ENCODE measurements around the gene AKT2.
"Not testable (repeated sequence)": the region's sequence is repeated elsewhere in the genome, so short reads cannot be mapped to it uniquely, and the experiment has no call there.

Gene AKT2

GRCh38 chr19:40284501-40285352 is at the start of gene AKT2:
AKT2 (minus strand) TSS chr19:40285345; CDS start chr19:40265267, 20,078 bp downstream.
- peak; percentile 72 for DNase-seq

- DNase-seq = not testable (repeated sequence)
Observed at GRCh38 chr19:40333083-40333482, 47.9 kb upstream of the AKT2 start.

GRCh38 chr19:40332669-40333068 is 47.5 kb upstream of the AKT2 start:
- DNase-seq = no peak

- no peak for DNase-seq
Observed at GRCh38 chr19:40331052-40331451, 45.9 kb upstream of the AKT2 start.

- DNase-seq = no peak
Observed at GRCh38 chr19:40326201-40326600, 41.1 kb upstream of the AKT2 start.

GRCh38 chr19:40323705-40324104 is 38.6 kb upstream of the AKT2 start:
- DNase-seq = no peak

- no peak for DNase-seq
Observed at GRCh38 chr19:40322951-40323615, 37.9 kb upstream of the AKT2 start.

- DNase-seq = no peak
Observed at GRCh38 chr19:40322271-40322610, 37.1 kb upstream of the AKT2 start.

- no peak for DNase-seq
Observed at GRCh38 chr19:40321566-40322270, 36.6 kb upstream of the AKT2 start.

- DNase-seq = no peak
Observed at GRCh38 chr19:40321076-40321475, 35.9 kb upstream of the AKT2 start.

- no peak for DNase-seq
Observed at GRCh38 chr19:40320558-40320935, 35.4 kb upstream of the AKT2 start.

- DNase-seq = no peak
Observed at GRCh38 chr19:40317338-40317737, 32.2 kb upstream of the AKT2 start.

- no peak for DNase-seq
Observed at GRCh38 chr19:40315812-40316470, 30.8 kb upstream of the AKT2 start.

- no peak for DNase-seq
Observed at GRCh38 chr19:40314656-40315055, 29.5 kb upstream of the AKT2 start.

GRCh38 chr19:40313229-40313983 is 28.3 kb upstream of the AKT2 start:
- no peak for DNase-seq

GRCh38 chr19:40312533-40312932 is 27.4 kb upstream of the AKT2 start:
- DNase-seq = no peak

GRCh38 chr19:40309666-40310065 is 24.5 kb upstream of the AKT2 start:
- DNase-seq = no peak

- DNase-seq = peak; percentile 81
Observed at GRCh38 chr19:40305403-40305802, 20.3 kb upstream of the AKT2 start.

GRCh38 chr19:40304306-40304705 is 19.2 kb upstream of the AKT2 start:
- DNase-seq = peak; percentile 40

GRCh38 chr19:40303765-40304164 is 18.6 kb upstream of the AKT2 start:
- no peak for DNase-seq

- no peak for DNase-seq
Observed at GRCh38 chr19:40302224-40303011, 17.3 kb upstream of the AKT2 start.

GRCh38 chr19:40300668-40301067 is 15.5 kb upstream of the AKT2 start:
- DNase-seq = no peak

Measured in fibroblast of skin of right biceps (primary cell).